ES-I3 (cell line): ENCODE results near the gene ARL4D.
A peak's percentile ranks its signal among the peaks of the same experiment; 100 is the strongest.

ENCODE experiments used
- H3K36me3 ChIP-seq: 2 replicates; pipeline ENCODE4 v1.6.1; 2013; ENCODE audit warnings: mild to moderate bottlenecking, low read length, control low read depth, moderate library complexity; ENCODE audit not compliant: insufficient read depth
- H3K4me1 ChIP-seq: 2 replicates; pipeline ENCODE4 v1.6.1; 2013; ENCODE audit warnings: mild to moderate bottlenecking, control low read depth, low read length; ENCODE audit not compliant: insufficient read depth
- H3K9ac ChIP-seq: 2 replicates; pipeline ENCODE4 v1.6.1; 2013; ENCODE audit warnings: low read depth, mild to moderate bottlenecking, low read length, moderate library complexity
- H3K9me3 ChIP-seq: 2 replicates; pipeline ENCODE4 v1.6.1; 2013; ENCODE audit warnings: mild to moderate bottlenecking, low read length, moderate library complexity; ENCODE audit not compliant: control insufficient read depth, insufficient read depth

Gene ARL4D

GRCh38 chr17:43439041-43439440, 40.2 kb downstream of the ARL4D start:
- no peaks in the 10 kb centered on the region for H3K9me3 ChIP-seq
- H3K36me3 ChIP-seq = no peaks in the 10 kb centered on the region
- H3K9ac ChIP-seq = 0 out of 2 replicates have a peak overlapping the region, but pooled peaks have one; percentile 5
- H3K4me1 ChIP-seq = peaks cover 15% of the 10 kb centered on the region

- H3K9ac ChIP-seq = no peak overlapping the region
- H3K4me1 ChIP-seq = peaks cover 19% of the 10 kb centered on the region
- no peaks in the 10 kb centered on the region for H3K9me3 ChIP-seq
- H3K36me3 ChIP-seq = no peaks in the 10 kb centered on the region
Measured at GRCh38 chr17:43442711-43443110, 43.9 kb downstream of the ARL4D start.

DNA sequence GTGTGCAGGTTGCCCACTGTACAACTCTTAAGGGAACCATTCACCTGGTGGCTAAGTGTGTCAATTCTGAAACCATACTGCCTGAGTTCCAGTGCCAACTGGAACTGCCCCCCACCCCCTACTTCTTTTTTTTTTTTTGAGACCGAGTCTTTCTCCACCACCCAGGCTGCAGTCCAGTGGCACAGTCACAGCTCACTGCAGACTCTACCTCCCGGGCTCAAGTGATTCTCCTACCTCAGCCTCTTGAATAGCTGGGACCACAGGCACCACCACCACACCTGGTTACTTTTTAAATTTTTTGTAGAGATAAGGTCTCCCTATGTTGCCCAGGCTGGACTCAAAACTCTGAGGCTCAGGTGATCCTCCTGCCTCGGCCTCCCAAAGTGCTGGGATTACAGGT, 44.6 kb downstream of the ARL4D start:
- no peaks in the 10 kb centered on the region for H3K36me3 ChIP-seq
- H3K4me1 ChIP-seq = peaks cover 19% of the 10 kb centered on the region
- H3K9ac ChIP-seq = no peak overlapping the region
- H3K9me3 ChIP-seq = no peaks in the 10 kb centered on the region

GRCh38 chr17:43444223-43445008, 45.6 kb downstream of the ARL4D start:
- no peak overlapping the region for H3K9ac ChIP-seq
- no peaks in the 10 kb centered on the region for H3K9me3 ChIP-seq

DNA sequence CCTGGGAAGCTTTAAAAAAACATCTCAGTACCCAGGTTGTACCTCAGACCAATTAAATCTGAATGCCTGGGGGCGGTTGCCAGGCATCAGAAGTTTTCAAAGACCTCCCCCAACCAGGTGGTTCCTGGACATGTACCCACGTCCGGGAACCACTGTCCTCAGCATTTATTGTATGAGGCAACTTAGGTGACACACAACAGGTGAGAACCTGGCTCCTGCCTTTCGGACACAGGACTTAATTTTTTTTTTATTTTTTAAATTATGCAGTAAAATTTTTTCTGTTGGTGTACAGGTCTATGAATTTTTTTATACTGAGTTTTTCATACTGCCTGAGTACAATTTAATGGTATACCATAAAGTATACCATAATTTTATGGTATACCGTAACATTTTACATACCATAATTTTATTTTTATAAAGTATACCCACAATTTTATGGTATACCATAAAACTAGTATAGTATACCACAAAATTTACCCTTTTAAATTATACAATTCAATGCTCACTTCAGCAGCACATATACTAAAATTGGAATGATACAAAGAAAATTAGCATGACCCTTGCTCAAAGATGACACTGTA, 46.3 kb downstream of the ARL4D start:
- Histone ChIP-seq H3K36me3 (no peaks in the 10 kb centered on the region), H3K4me1 (peaks cover 10% of the 10 kb centered on the region), H3K9ac (no peak overlapping the region), H3K9me3 (no peaks in the 10 kb centered on the region)

More at GRCh38 chr17:43444223-43445008, 45.6 kb downstream of the ARL4D start:
- Histone ChIP-seq H3K36me3 (no peaks in the 10 kb centered on the region), H3K4me1 (peaks cover 10% of the 10 kb centered on the region)

- H3K9ac ChIP-seq = no peak overlapping the region
- peaks cover 10% of the 10 kb centered on the region for H3K4me1 ChIP-seq
- H3K36me3 ChIP-seq = no peaks in the 10 kb centered on the region
- H3K9me3 ChIP-seq = no peaks in the 10 kb centered on the region
Measured at GRCh38 chr17:43446773-43447172, 48.0 kb downstream of the ARL4D start.

DNA sequence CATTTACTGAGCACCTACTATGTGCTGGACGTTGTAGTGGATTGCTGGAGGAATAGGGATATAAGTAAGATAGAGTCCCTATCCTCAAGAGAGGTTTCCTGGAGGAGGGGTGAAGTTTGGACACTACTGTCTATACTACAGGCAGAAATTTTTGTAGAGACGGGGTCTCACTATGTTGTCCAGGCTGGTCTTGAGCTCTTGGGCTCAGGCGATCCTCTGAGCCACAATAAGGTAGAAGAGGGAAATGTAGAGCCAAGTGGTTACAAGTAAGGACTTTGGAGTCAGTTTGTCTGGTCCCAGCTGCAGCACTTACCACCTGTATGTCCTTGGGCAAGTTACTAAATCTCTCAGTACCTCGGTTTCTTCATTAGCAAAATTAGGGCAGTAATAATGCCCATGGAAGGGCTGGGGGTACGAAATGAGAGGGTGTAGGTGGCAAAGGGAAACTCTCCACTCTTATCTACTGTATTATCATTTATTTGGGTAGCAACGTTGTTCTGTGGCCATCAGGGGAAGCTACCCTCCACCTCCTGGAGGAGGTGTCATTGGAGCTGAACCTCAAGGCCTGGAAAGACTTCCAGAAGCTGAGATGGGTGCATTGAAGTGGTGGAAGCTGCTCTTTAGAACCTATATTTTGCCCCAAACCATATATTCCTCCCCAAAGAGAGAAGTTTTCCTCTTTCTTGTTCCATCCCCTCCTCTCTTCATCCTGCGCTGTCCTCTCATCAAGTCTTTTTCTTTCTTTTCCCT, 50.1 kb downstream of the ARL4D start:
- H3K9me3 ChIP-seq = no peaks in the 10 kb centered on the region
- peaks cover 10% of the 10 kb centered on the region for H3K4me1 ChIP-seq
- H3K9ac ChIP-seq = no peak overlapping the region
- no peaks in the 10 kb centered on the region for H3K36me3 ChIP-seq

DNA sequence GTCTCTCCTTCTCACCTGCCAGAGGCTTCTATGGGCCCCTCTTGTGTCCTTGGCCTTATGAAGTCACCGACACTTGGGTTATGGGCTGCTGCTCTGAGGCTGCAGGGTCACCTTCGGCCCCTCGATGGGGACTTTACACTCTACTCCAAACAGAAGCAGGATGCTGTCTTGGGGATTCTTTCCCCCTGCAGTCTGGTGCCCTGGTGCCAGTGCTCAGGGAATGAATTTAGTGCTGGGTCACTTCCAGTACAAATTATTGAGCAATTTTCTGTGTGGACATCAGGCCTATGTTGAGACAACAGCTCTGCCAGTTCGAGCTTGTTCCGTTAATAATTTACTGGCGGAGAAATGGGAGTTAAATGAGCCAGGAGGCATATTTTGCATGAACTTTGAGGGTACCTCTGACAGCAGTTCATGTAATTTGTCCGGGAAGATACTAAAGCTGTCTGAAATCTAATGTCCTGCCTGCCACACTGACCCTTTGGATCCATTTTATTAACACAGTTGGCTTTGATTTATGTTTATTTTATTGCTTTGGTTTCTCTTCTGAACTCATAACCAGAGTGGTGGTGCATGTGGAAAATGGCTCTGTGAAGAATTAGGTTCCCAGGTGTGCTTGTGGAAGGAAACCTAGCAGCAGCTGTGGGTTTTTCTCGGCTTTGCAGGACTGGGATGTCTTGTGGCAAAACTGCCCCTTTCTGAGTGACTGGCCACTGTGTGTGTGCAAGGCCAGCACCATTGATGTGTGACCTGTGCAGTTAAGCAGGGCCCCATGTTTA, 50.9 kb downstream of the ARL4D start:
- H3K9ac ChIP-seq = no peak overlapping the region
- H3K4me1 ChIP-seq = peaks cover 3% of the 10 kb centered on the region
- no peaks in the 10 kb centered on the region for H3K36me3 ChIP-seq
- H3K9me3 ChIP-seq = no peaks in the 10 kb centered on the region
